H9 (cell line): ENCODE data around the gene BTG4. TPM values are rescaled to one million over a fixed set of nuclear protein-coding genes. Genes with fewer than 3 reads are reported as not detected.

ENCODE experiments used
- DNase-seq: peaks from one replicate; pipeline ENCODE4 v3.0.0-alpha.2; 2017
- H2AFZ ChIP-seq: one replicate; pipeline ENCODE4 v1.6.1; 2013; ENCODE audit warnings: mild to moderate bottlenecking, low read length, control low read depth, moderate library complexity
- H2AK5ac ChIP-seq: 2 replicates; pipeline ENCODE4 v1.6.1; 2013; ENCODE audit warnings: low read length, control low read depth, mixed read lengths; ENCODE audit not compliant: insufficient read length
- H2BK120ac ChIP-seq: one replicate; pipeline ENCODE4 v1.6.1; 2013; ENCODE audit warnings: low read depth, mild to moderate bottlenecking, low read length, control low read depth, inconsistent platforms; ENCODE audit not compliant: poor library complexity, severe bottlenecking
- H2BK12ac ChIP-seq: 2 replicates; pipeline ENCODE4 v1.6.1; 2013; ENCODE audit warnings: low read length, control low read depth, mixed read lengths, low read depth; ENCODE audit not compliant: insufficient read length
- H2BK15ac ChIP-seq: 2 replicates; pipeline ENCODE4 v1.6.1; 2013; ENCODE audit warnings: low read depth, low read length, control low read depth
- H2BK20ac ChIP-seq: one replicate; pipeline ENCODE4 v1.6.1; 2013; ENCODE audit warnings: low read depth, mild to moderate bottlenecking, low read length, control low read depth, inconsistent platforms; ENCODE audit not compliant: poor library complexity, severe bottlenecking
- H2BK5ac ChIP-seq: 2 replicates; pipeline ENCODE4 v1.6.1; 2013; ENCODE audit warnings: low read length, control low read depth, mixed read lengths; ENCODE audit not compliant: insufficient read length
- H3K14ac ChIP-seq: 2 replicates; pipeline ENCODE4 v1.6.1; 2013; ENCODE audit warnings: low read length, control low read depth; ENCODE audit not compliant: insufficient read depth
- H3K18ac ChIP-seq: 2 replicates; pipeline ENCODE4 v1.6.1; 2013; ENCODE audit warnings: low read depth, mild to moderate bottlenecking, mixed read lengths, low read length, control low read depth; ENCODE audit not compliant: insufficient read length
- H3K23ac ChIP-seq: 2 replicates; pipeline ENCODE4 v1.6.1; 2013; ENCODE audit warnings: low read length, control low read depth, mixed read lengths, low read depth; ENCODE audit not compliant: insufficient read length
- H3K23me2 ChIP-seq: 2 replicates; pipeline ENCODE4 v1.6.1; 2013; ENCODE audit warnings: low read depth, mild to moderate bottlenecking, mixed read lengths, low read length, control low read depth; ENCODE audit not compliant: insufficient read length, poor library complexity, severe bottlenecking
- H3K27ac ChIP-seq: 2 replicates; pipeline ENCODE4 v1.5.1; 2013; ENCODE audit warnings: low read length, control low read depth, mixed read lengths, low read depth; ENCODE audit not compliant: insufficient read length
- H3K27me3 ChIP-seq: 2 replicates; pipeline ENCODE4 v1.6.1; 2013; ENCODE audit warnings: low read length, control low read depth, inconsistent platforms; ENCODE audit not compliant: insufficient read depth
- H3K4ac ChIP-seq: 2 replicates; pipeline ENCODE4 v1.6.1; 2013; ENCODE audit warnings: low read depth, mild to moderate bottlenecking, control low read depth, inconsistent platforms, low read length, moderate library complexity
- H3K4me1 ChIP-seq: 2 replicates; pipeline ENCODE4 v1.6.1; 2013; ENCODE audit warnings: low read length, control low read depth, inconsistent platforms; ENCODE audit not compliant: insufficient read depth
- H3K4me2 ChIP-seq: 2 replicates; pipeline ENCODE4 v1.6.1; 2013; ENCODE audit warnings: low read length, control low read depth, mixed read lengths; ENCODE audit not compliant: insufficient read length, insufficient read depth
- H3K56ac ChIP-seq: 2 replicates; pipeline ENCODE4 v1.6.1; 2013; ENCODE audit warnings: low read depth, mild to moderate bottlenecking, mixed read lengths, low read length, control low read depth; ENCODE audit not compliant: insufficient read length
- H3K79me1 ChIP-seq: 2 replicates; pipeline ENCODE4 v1.6.1; 2013; ENCODE audit warnings: low read depth, mild to moderate bottlenecking, moderate library complexity, low read length, control low read depth, inconsistent platforms; ENCODE audit not compliant: insufficient read depth, poor library complexity, severe bottlenecking
- H3K79me2 ChIP-seq: 2 replicates; pipeline ENCODE4 v1.6.1; 2013; ENCODE audit warnings: low read length, control low read depth, inconsistent platforms; ENCODE audit not compliant: insufficient read depth
- H3K9ac ChIP-seq: 2 replicates; pipeline ENCODE4 v1.6.1; 2013; ENCODE audit warnings: low read length, control low read depth, mixed read lengths; ENCODE audit not compliant: insufficient read length; ENCODE audit errors: extremely low read depth
- H3K9me3 ChIP-seq: one replicate; pipeline ENCODE4 v1.6.1; 2013; ENCODE audit warnings: low read depth, low read length, inconsistent platforms; ENCODE audit not compliant: control insufficient read depth
- H3T11ph ChIP-seq: one replicate; pipeline ENCODE4 v1.6.1; 2013; ENCODE audit warnings: mild to moderate bottlenecking, low read length, control low read depth, inconsistent platforms
- H4K20me1 ChIP-seq: one replicate; pipeline ENCODE4 v1.6.1; 2013; ENCODE audit not compliant: control insufficient read depth, insufficient read length, insufficient read depth
- H4K5ac ChIP-seq: 2 replicates; pipeline ENCODE4 v1.6.1; 2013; ENCODE audit warnings: low read depth, mild to moderate bottlenecking, mixed read lengths, low read length, control low read depth; ENCODE audit not compliant: insufficient read length
- H4K8ac ChIP-seq: replicated peaks from 2 replicates; pipeline ENCODE4 v1.6.1; 2013; ENCODE audit warnings: low read length, control low read depth, mixed read lengths, low read depth; ENCODE audit not compliant: insufficient read length
- H4K91ac ChIP-seq: 2 replicates; pipeline ENCODE4 v1.6.1; 2013; ENCODE audit warnings: low read depth, mild to moderate bottlenecking, moderate library complexity, mixed read lengths, low read length, control low read depth; ENCODE audit not compliant: insufficient read length
- H3K27ac Mint-ChIP-seq, 3 experiments: 2 replicates in 2 of 3; 3 replicates in 1 of 3; pipeline ENCODE4 v1.8.0; 2020 to 2021; ENCODE audit warnings: mixed read lengths in 3 of 3, mild to moderate bottlenecking in 1 of 3, moderate library complexity in 1 of 3
- H3K27me3 Mint-ChIP-seq: 2 replicates; pipeline ENCODE4 v1.8.0; 2021; ENCODE audit warnings: low read depth, mild to moderate bottlenecking, moderate library complexity, mixed read lengths
- H3K36me3 Mint-ChIP-seq, 3 experiments: 2 replicates in 2 of 3; 3 replicates in 1 of 3; pipeline ENCODE4 v1.8.0; 2020 to 2021; ENCODE audit warnings: low read depth in 3 of 3, mixed read lengths in 3 of 3; ENCODE audit not compliant: insufficient read depth in 1 of 3
- H3K4me1 Mint-ChIP-seq, 2 experiments: 2 replicates each; pipeline ENCODE4 v1.8.0; 2020; ENCODE audit warnings: mixed read lengths in 2 of 2
- H3K4me3 Mint-ChIP-seq, 2 experiments: 2 replicates in 1 of 2; 3 replicates in 1 of 2; pipeline ENCODE4 v1.8.0; 2020 to 2021; ENCODE audit warnings: mild to moderate bottlenecking in 2 of 2, mixed read lengths in 2 of 2, moderate library complexity in 1 of 2
- H3K9me3 Mint-ChIP-seq, 2 experiments: 2 replicates in 1 of 2; 3 replicates in 1 of 2; pipeline ENCODE4 v1.8.0; 2020; ENCODE audit warnings: mild to moderate bottlenecking in 2 of 2, mixed read lengths in 2 of 2, moderate library complexity in 1 of 2
- WGBS: extraction: QIAGEN DNeasy Blood & Tissue Kit; methylation state at CpG from one replicate; pipeline ENCODE4 v1.1.7; 2013; ENCODE audit warnings: missing lambda C conversion rate, low lambda C conversion rate, mixed read lengths; ENCODE audit not compliant: insufficient read length; ENCODE audit errors: extremely low coverage; 5-methylcytosine and 5-hydroxymethylcytosine counted together
- total RNA-seq: library from RNA; stranded (reverse); gene quantifications from 2 replicates; pipeline ENCODE4 v1.2.1, GENCODE V29; 2021
- TF ChIP-seq, protein P1 (sequence below): fragments of 200-600 bp; sonication (generic); conservative IDR thresholded peaks from 3 replicates; pipeline ENCODE4 v1.8.0; 2021; ENCODE audit warnings: antibody characterized with exemption, mild to moderate bottlenecking

BTG4 gene
- total RNA-seq, 1 experiment from 2014 or later = not detected

DNA sequence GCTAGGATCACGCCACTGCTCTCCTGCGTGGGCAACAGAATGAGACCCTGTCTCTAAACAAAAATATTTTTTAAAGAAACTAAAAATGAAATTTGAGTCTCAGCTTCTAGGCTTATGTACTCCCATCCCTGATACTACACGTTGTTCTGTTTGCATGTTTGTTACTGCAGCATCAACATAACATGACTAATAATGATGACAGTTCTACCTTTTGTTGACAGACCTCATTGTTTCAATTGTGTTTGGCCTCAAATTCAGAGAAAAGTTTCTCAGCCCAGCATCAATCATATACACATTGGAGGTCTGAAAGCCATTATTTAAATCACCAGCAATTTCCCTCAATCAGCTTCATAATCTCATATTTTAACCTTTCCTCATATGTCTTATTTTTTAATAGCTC is 49.1 kb upstream of the BTG4 start:
- Histone ChIP-seq H3K9me3 (no peaks in the 10 kb centered on the region), H4K5ac (no peak overlapping the region), H3K14ac (no peak overlapping the region), H3K23me2 (no peaks in the 10 kb centered on the region), H2BK5ac (no peak overlapping the region), H2BK20ac (no peak overlapping the region), H3T11ph (no peak overlapping the region), H4K8ac (no peak overlapping the region), H3K27me3 (no peaks in the 10 kb centered on the region), H4K20me1 (no peaks in the 10 kb centered on the region), H3K79me1 (no peaks in the 10 kb centered on the region), H2AFZ (no peak overlapping the region), H2BK120ac (no peak overlapping the region), H3K23ac (no peak overlapping the region), H3K4me1 (peaks cover 6% of the 10 kb centered on the region; the same call in 1 of the 2 replicates), H3K79me2 (no peaks in the 10 kb centered on the region), H3K18ac (no peak overlapping the region), H2AK5ac (no peak overlapping the region), H3K27ac (no peak overlapping the region), H3K4ac (no peak overlapping the region), H3K4me2 (no peak overlapping the region), H2BK15ac (no peak overlapping the region), H3K9ac (no peak overlapping the region), H4K91ac (no peak overlapping the region), H2BK12ac (no peak overlapping the region), H3K56ac (no peak overlapping the region)
- Mint-ChIP-seq H3K4me3 (no peak overlapping the region), H3K27me3 (no peaks in the 10 kb centered on the region), H3K4me1 (peaks cover 31 to 36% of the 10 kb centered on the region in 2 experiments), H3K36me3 (peaks cover 5 to 14% (median 7%) of the 10 kb centered on the region in 3 experiments), H3K9me3 (peaks cover 4 to 8% of the 10 kb centered on the region in 2 experiments), H3K27ac (peak overlapping the region in 1 of 3 experiments; percentile 4; a peak in 1 of 7 replicates)
- TF ChIP-seq, protein P1, sequence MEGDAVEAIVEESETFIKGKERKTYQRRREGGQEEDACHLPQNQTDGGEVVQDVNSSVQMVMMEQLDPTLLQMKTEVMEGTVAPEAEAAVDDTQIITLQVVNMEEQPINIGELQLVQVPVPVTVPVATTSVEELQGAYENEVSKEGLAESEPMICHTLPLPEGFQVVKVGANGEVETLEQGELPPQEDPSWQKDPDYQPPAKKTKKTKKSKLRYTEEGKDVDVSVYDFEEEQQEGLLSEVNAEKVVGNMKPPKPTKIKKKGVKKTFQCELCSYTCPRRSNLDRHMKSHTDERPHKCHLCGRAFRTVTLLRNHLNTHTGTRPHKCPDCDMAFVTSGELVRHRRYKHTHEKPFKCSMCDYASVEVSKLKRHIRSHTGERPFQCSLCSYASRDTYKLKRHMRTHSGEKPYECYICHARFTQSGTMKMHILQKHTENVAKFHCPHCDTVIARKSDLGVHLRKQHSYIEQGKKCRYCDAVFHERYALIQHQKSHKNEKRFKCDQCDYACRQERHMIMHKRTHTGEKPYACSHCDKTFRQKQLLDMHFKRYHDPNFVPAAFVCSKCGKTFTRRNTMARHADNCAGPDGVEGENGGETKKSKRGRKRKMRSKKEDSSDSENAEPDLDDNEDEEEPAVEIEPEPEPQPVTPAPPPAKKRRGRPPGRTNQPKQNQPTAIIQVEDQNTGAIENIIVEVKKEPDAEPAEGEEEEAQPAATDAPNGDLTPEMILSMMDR = no peak
- WGBS = no CpG with 5 or more reads among the region's 3 CpGs
- DNase-seq = no peak
